Measurements from ENCODE around the gene NMT2.

NMT2 gene

GRCh38 chr10:15088428-15089261 is 79.8 kb downstream of the NMT2 start, which contains the start of gene ACBD7:
Gene ACBD7, minus strand, starts transcription at chr10:15088776. Its CDS starts 48 bp downstream, at chr10:15088728.
- ATAC-seq: peak; percentile 99 to 100

GRCh38 chr10:15084502-15084922 is 84.0 kb downstream of the NMT2 start:
- no peak for ATAC-seq

DNA sequence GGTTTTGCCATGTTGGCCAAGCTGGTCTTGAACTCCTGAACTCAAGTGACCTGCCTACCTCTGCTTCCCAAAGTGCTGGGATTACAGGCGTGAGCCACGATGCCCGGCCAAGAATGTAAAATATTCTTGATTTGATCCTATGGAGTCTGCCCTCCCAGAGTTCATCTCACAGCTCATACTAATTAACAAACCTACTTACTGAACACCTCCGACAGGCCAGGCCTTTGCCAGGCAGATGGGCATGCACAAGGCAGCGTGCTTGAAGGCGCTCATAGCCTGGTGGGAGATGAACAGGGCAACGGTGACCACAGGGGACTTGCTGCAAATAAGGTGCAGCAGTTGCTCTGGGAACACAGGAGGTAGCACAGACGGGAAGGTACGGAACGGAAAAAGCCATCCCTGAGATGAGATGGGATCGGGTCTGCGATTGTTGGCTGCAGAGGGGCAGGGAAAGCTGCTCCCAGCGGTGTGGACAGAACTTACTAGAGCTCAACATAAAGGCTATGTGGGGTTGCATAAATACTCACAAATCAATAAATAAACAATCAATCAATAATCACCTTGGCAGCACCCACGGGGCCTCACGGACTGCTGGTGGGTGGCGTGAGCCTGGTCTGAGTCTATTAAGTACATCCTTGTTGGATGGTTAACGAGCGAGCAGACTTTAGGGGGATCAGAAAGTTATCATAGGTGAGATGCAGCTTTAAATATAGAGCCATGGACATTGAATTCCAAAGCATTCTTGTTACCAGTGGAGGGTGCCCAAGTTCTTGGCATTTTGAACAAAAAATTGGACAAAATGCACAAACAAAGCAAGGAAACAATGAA is 84.6 kb downstream of the NMT2 start:
- no peak for ATAC-seq

GRCh38 chr10:15075421-15075820 is 93.1 kb downstream of the NMT2 start:
- no peak for ATAC-seq

GRCh38 chr10:15072358-15072757 is 96.1 kb downstream of the NMT2 start:
- ATAC-seq: no peak

DNA sequence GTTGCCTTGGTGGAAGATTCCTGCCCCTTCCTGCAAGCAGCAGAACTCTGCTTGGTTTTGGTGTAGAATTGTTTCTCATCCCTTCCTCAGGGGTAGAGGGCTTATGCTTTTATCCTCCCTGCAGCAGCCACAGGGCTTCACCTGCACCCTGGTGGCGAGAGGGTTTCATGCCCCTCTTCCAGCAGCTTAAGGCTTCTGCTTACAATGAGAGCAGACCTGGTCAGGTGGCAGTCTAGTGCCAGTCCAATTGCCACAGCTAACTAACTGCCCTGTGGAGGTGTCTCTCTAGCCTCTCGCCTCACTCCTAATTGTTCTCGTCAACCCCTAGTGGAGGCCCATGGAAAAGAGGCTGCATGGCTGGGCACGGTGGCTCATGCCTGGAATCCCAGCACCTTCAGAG is 99.3 kb downstream of the NMT2 start:
- ATAC-seq: no peak

- ATAC-seq: no peak
These were observed 99.7 kb downstream of the NMT2 start for GRCh38 chr10:15068802-15069201.

- no peak for ATAC-seq
These were observed 101.3 kb downstream of the NMT2 start for GRCh38 chr10:15067154-15067553.

DNA sequence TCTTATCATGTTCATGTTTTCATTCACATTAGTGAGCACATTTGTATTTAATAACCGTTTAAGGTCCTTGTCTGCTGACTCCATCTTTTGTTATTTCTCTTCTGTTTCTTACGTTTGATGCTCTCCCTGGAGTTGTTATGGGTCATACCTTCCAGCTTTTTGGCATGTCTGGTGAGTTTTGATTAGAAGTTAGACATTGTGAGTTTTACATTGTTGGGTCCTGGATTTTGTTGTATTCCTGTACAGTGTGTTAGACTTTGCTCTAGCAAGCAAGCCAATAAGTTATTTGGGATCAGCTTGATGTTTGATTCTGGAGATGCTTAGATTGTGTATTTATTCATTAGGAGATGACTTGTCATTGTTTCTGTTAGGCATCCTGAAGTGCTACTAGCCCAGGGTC is 107.9 kb downstream of the NMT2 start:
- no peak for ATAC-seq

GRCh38 chr10:15059914-15060313 is 108.6 kb downstream of the NMT2 start:
- no peak for ATAC-seq

- no peak for ATAC-seq
These were observed 109.8 kb downstream of the NMT2 start for GRCh38 chr10:15058689-15059088.
